BLaER1 (cell line): ENCODE results near the gene SPRYD7.
"Not testable (repeated sequence)": the region's sequence is repeated elsewhere in the genome, so short reads cannot be mapped to it uniquely, and the experiment has no call there.

Experiments used
- H3K27ac ChIP-seq: shearing (Covaris generic); formaldehyde crosslinking; 2 replicates; pipeline ENCODE4 v1.8.1; 2022
- H3K27me3 ChIP-seq: shearing (Covaris generic); formaldehyde crosslinking; 2 replicates; pipeline ENCODE4 v1.8.1; 2022
- H3K36me3 ChIP-seq: shearing (Covaris generic); formaldehyde crosslinking; 2 replicates; pipeline ENCODE4 v1.8.1; 2022
- H3K4me1 ChIP-seq: shearing (Covaris generic); formaldehyde crosslinking; 2 replicates; pipeline ENCODE4 v1.8.1; 2022
- H3K4me2 ChIP-seq: shearing (Covaris generic); formaldehyde crosslinking; 2 replicates; pipeline ENCODE4 v1.8.1; 2022
- H3K4me3 ChIP-seq: shearing (Covaris generic); formaldehyde crosslinking; 2 replicates; pipeline ENCODE4 v1.8.1; 2022
- H3K9ac ChIP-seq: shearing (Covaris generic); formaldehyde crosslinking; 2 replicates; pipeline ENCODE4 v1.8.1; 2022
- H3K9me3 ChIP-seq: shearing (Covaris generic); formaldehyde crosslinking; 2 replicates; pipeline ENCODE4 v1.8.1; 2022
- H4K20me1 ChIP-seq: shearing (Covaris generic); formaldehyde crosslinking; 2 replicates; pipeline ENCODE4 v1.8.1; 2022
- Cebpa-rat ChIP-seq: shearing (Covaris generic); IDR thresholded peaks from 2 replicates; pipeline ENCODE4 v1.8.1; 2022

SPRYD7 gene

DNA sequence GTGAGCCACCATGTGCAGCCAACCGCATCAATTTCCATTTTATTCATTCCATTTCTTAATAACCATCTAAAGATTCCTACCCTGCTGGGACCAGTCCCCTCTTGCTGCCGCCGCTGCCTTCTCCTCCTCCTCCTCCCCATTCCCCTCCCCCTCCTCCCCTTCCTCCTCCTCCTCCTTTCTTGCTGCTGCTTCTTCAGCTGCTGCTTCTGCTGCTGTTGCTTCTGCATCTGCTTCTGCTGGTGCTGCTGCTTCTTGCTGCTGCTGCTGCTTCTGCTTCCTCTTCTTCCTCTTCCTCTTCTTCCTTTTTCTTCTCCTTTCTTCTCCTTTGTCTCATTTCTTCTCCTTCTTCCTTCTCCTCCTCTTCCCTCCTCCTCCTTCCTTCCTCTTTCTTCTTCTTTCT is 20.0 kb upstream of the SPRYD7 start:
- peaks cover 35% of the 10 kb centered on the region for H3K36me3 ChIP-seq

GRCh38 chr13:49954674-49955455 is 18.7 kb upstream of the SPRYD7 start:
- no peak overlapping the region for H3K4me2 ChIP-seq
- no peaks in the 10 kb centered on the region for H3K27me3 ChIP-seq

More for the DNA sequence above, 20.0 kb upstream of the SPRYD7 start:
- H3K27ac ChIP-seq: no peak overlapping the region
- no peaks in the 10 kb centered on the region for H3K4me1 ChIP-seq
- no peak overlapping the region for H3K4me3 ChIP-seq
- no peak overlapping the region for H3K4me2 ChIP-seq
- H4K20me1 ChIP-seq: no peaks in the 10 kb centered on the region
- TF ChIP-seq Cebpa-rat: no peak
- peaks cover 28% of the 10 kb centered on the region for H3K9me3 ChIP-seq
- no peaks in the 10 kb centered on the region for H3K27me3 ChIP-seq
- H3K9ac ChIP-seq: no peak overlapping the region

DNA sequence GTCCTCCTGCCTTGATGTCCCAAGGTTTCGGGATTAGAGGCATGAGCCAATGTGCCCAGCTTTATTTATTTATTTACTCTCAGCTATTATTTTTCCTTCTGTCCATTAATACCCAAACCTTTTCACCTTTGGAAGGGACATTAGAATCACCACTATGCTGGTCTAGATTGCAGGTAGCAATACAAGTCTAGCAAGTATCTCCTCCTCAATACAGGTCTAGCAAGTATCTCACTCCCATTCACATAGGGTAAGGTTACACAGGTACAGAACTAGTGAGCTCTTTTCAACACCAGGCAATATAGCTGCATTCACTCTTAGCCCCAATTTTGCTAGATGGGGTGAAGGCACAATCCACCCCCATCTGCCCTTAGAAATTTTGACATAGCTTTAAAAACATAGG is 17.4 kb upstream of the SPRYD7 start:
- Histone ChIP-seq H3K4me1 (no peaks in the 10 kb centered on the region), H3K4me3 (no peak overlapping the region), H4K20me1 (no peaks in the 10 kb centered on the region), H3K4me2 (no peak overlapping the region), H3K9me3 (0 out of 2 replicates have a peak, but pooled peaks cover 3% of the 10 kb centered on the region), H3K27ac (no peak overlapping the region), H3K36me3 (peaks cover 15% of the 10 kb centered on the region), H3K27me3 (no peaks in the 10 kb centered on the region), H3K9ac (no peak overlapping the region)
- no peak for TF ChIP-seq Cebpa-rat

More at GRCh38 chr13:49954674-49955455, 18.7 kb upstream of the SPRYD7 start:
- Histone ChIP-seq H3K36me3 (peaks cover 23% of the 10 kb centered on the region), H3K4me3 (no peak overlapping the region), H3K9me3 (peaks cover 15% of the 10 kb centered on the region), H4K20me1 (no peaks in the 10 kb centered on the region), H3K9ac (no peak overlapping the region), H3K4me1 (no peaks in the 10 kb centered on the region), H3K27ac (no peak overlapping the region)
- TF ChIP-seq Cebpa-rat: no peak

GRCh38 chr13:49951754-49952535 is 15.8 kb upstream of the SPRYD7 start:
- Histone ChIP-seq H3K4me1 (no peaks in the 10 kb centered on the region), H3K27me3 (no peaks in the 10 kb centered on the region), H3K27ac (no peak overlapping the region), H3K4me2 (no peak overlapping the region), H3K9me3 (no peaks in the 10 kb centered on the region), H3K36me3 (peaks cover 3% of the 10 kb centered on the region; the same call in 1 of the 2 replicates), H4K20me1 (no peaks in the 10 kb centered on the region), H3K4me3 (no peak overlapping the region), H3K9ac (no peak overlapping the region)
- TF ChIP-seq Cebpa-rat: no peak

DNA sequence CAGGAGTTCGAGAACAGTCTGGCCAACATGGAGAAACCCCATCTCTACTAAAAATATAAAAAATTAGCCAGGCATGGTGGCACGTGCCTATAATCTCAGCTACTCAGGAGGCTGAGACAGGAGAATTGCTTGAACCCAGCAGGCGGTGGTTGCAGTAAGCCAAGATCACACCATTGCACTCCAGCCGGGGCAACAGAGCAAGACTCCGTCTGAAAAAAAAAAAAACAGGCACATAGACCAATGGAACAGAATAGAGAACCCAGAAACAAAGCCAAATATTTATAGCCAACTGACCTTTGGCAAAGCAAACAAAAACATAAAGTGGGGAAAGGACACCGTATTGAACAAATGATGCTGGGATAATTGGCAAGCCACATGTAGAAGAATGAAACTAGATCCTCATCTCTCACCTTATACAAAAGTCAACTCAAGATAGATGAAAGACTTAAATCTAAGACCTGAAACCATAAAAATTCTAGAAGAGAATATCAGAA is 12.7 kb upstream of the SPRYD7 start:
- not testable (repeated sequence) for H3K9ac ChIP-seq, H3K27ac ChIP-seq, H3K4me2 ChIP-seq, H3K36me3 ChIP-seq, H4K20me1 ChIP-seq, H3K9me3 ChIP-seq, H3K4me3 ChIP-seq, H3K27me3 ChIP-seq, H3K4me1 ChIP-seq

DNA sequence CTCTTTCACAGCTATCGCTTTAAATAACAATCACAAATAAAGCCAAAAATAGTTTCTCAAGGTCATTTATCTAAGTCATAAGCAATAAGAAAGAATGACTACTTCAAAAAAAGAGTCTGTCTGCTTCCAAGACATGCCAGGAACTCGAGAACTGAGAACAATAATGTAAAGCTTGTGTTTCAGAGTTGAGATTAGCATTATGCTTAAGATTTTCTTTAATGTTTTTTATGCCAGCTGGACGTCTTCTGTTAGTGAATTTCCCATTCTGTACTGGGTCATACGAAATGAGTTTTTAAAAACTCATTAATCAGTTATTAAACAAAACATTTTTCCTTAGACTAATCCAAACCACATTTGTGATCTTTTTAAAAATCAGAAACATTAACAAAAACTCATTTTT is 3.2 kb upstream of the SPRYD7 start:
- no peak for TF ChIP-seq Cebpa-rat
- Histone ChIP-seq H3K4me2 (no peak overlapping the region), H3K9ac (no peak overlapping the region)

GRCh38 chr13:49938921-49939320 is 2.8 kb upstream of the SPRYD7 start:
- Histone ChIP-seq H3K27me3 (no peaks in the 10 kb centered on the region), H3K9ac (no peak overlapping the region), H3K4me2 (peak overlapping the region; percentile 97; the same call in 1 of the 2 replicates), H3K9me3 (no peaks in the 10 kb centered on the region), H3K4me3 (no peak overlapping the region), H3K27ac (no peak overlapping the region), H3K36me3 (no peaks in the 10 kb centered on the region), H4K20me1 (no peaks in the 10 kb centered on the region), H3K4me1 (peaks cover 37% of the 10 kb centered on the region)
- no peak for TF ChIP-seq Cebpa-rat

More for the DNA sequence above, 3.2 kb upstream of the SPRYD7 start:
- H3K27me3 ChIP-seq: no peaks in the 10 kb centered on the region
- H3K9me3 ChIP-seq: no peaks in the 10 kb centered on the region
- H4K20me1 ChIP-seq: no peaks in the 10 kb centered on the region
- H3K4me3 ChIP-seq: no peak overlapping the region
- H3K4me1 ChIP-seq: peaks cover 33% of the 10 kb centered on the region
- no peak overlapping the region for H3K27ac ChIP-seq
- H3K36me3 ChIP-seq: no peaks in the 10 kb centered on the region

- Histone ChIP-seq H3K27ac (no peak overlapping the region; the same call in 1 of the 2 replicates), H3K9me3 (no peaks in the 10 kb centered on the region), H3K4me2 (peak overlapping the region; percentile 97), H4K20me1 (no peaks in the 10 kb centered on the region), H3K4me3 (no peak overlapping the region), H3K9ac (no peak overlapping the region), H3K36me3 (no peaks in the 10 kb centered on the region), H3K4me1 (peaks cover 43% of the 10 kb centered on the region), H3K27me3 (no peaks in the 10 kb centered on the region)
- no peak for TF ChIP-seq Cebpa-rat
Measured at GRCh38 chr13:49938314-49938713, 2.2 kb upstream of the SPRYD7 start.

DNA sequence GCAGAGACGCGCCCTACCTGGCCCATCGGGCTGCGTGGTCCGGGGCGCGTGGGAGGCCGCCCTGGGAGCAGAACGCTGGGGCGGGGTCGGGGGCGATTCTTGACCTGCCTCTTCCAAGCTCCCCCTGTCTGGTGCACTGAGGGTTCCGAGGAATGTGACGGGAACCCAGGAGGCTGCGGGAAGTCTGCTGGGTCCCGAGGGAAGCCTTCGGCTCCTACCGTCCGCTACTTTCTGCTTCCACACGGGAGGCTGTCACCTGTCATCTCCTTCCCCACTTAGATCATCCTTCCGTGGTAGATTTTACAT is 781 bp upstream of the SPRYD7 start:
- H3K36me3 ChIP-seq: no peaks in the 10 kb centered on the region
- H3K27ac ChIP-seq: peak overlapping the region; percentile 59; the same call in 1 of the 2 replicates
- H3K4me1 ChIP-seq: peaks cover 49% of the 10 kb centered on the region
- no peaks in the 10 kb centered on the region for H3K9me3 ChIP-seq
- H3K4me2 ChIP-seq: peak overlapping the region; percentile 97
- H3K9ac ChIP-seq: peak overlapping the region; percentile 89
- no peaks in the 10 kb centered on the region for H4K20me1 ChIP-seq
- no peak for TF ChIP-seq Cebpa-rat
- peak overlapping the region; percentile 96 for H3K4me3 ChIP-seq
- H3K27me3 ChIP-seq: no peaks in the 10 kb centered on the region
